ENCODE data around the gene DNAH1.
A peak's percentile ranks its signal among the peaks of the same experiment; 100 is the strongest.

DNAH1 gene

DNA sequence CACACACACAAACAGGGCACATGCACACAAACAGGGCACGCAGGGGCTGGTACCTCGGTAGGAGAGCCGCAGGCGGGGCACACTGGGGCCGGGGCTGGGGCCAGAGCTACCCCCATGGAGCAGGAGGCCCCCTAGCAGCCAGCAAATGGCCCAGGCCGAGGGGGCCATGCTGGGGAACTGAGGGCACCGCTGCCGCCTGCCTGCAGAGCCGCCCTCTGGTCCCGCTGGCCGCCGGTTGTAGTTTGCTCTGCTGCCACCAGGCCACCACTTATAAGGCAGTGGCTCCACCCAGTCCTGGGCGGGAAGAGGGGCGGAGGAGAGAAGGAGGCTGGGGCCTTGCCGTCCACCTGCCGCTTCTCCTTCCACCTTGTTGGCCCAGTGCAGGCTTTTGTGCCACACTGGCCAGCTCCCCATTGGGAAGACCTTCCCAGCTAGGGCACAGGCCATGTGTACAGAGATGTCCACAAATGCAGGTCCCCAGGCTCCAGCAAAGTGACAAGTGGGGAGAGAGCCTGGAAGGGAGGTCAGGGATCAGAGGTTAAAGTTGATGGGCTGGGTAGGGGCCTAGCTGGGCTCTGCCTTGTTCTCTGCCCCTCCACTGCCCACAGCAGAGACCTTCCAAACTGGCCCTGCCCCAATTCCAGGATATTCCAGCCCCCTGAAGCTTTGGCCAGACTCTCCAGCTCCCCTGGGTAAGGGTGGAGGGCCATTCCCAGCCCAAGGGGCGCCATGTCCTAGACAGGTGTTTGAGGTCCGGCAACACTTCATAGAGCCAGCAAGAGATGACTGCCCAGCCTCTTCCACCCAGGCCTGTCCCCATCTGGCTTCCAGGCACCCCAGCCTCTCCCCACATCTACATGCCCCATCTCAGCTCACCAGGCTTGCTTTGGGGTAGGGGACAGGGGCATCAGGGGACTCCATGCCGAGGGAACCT is 129.0 kb downstream of the DNAH1 start, which contains the start of gene SEMA3G:
Gene SEMA3G, minus strand, starts transcription at position 244 of the 934 bp plus-strand sequence. Its CDS starts 76 bp downstream, at position 168.
- peak; percentile 53 to 77 for DNase-seq (ENCODE audit: low read depth in 2 of 2)

GRCh38 chr3:52446042-52446441 is 129.9 kb downstream of the DNAH1 start:
- no peak for DNase-seq (ENCODE audit: low read depth in 2 of 2)

- peak; percentile 42 to 72 for DNase-seq (ENCODE audit: low read depth in 2 of 2)
These were observed 130.8 kb downstream of the DNAH1 start for GRCh38 chr3:52446631-52447511.

GRCh38 chr3:52447512-52448355 is 131.6 kb downstream of the DNAH1 start:
- DNase-seq (ENCODE audit: low read depth in 2 of 2): no peak

All from stimulated activated CD4-positive, alpha-beta T cell treated with anti-CD3 and anti-CD28 coated beads, Interleukin-12 subunit alpha, Interleukin-12 subunit beta, amount 100 ng/mL, for 24 hours (primary cell).